AML-193 (cell line): ENCODE measurements around the gene PCDHGB1.
"Not testable (repeated sequence)": the region's sequence is repeated elsewhere in the genome, so short reads cannot be mapped to it uniquely, and the experiment has no call there.

Source experiments
- DNase-seq, 2 experiments: peaks; one replicate each; lab custom pipeline; 2025; lab: John Stamatoyannopoulos, UW

Gene PCDHGB1

DNA sequence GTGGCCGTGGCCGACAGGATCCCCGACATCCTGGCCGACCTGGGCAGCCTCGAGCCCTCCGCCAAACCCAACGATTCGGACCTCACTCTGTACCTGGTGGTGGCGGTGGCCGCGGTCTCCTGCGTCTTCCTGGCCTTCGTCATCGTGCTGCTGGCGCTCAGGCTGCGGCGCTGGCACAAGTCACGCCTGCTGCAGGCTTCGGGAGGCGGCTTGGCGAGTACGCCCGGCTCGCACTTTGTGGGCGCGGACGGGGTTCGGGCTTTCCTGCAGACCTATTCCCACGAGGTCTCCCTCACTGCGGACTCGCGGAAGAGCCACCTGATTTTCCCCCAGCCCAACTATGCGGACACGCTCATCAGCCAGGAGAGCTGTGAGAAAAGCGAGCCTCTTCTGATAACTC is 3.9 kb upstream of the PCDHGB1 start:
- DNase-seq: not testable (repeated sequence)

DNA sequence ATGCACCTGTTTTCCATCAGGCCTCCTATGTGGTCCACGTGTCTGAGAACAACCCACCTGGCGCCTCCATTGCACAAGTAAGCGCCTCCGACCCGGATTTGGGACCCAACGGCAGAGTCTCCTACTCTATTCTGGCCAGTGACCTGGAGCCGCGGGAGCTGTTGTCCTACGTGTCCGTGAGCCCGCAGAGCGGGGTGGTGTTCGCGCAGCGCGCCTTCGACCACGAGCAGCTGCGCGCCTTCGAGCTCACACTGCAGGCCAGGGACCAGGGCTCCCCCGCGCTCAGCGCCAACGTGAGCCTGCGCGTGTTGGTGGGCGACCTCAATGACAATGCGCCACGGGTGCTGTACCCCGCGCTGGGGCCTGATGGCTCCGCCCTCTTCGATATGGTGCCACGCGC is 1.7 kb downstream of the PCDHGB1 start:
- no peak for DNase-seq

DNA sequence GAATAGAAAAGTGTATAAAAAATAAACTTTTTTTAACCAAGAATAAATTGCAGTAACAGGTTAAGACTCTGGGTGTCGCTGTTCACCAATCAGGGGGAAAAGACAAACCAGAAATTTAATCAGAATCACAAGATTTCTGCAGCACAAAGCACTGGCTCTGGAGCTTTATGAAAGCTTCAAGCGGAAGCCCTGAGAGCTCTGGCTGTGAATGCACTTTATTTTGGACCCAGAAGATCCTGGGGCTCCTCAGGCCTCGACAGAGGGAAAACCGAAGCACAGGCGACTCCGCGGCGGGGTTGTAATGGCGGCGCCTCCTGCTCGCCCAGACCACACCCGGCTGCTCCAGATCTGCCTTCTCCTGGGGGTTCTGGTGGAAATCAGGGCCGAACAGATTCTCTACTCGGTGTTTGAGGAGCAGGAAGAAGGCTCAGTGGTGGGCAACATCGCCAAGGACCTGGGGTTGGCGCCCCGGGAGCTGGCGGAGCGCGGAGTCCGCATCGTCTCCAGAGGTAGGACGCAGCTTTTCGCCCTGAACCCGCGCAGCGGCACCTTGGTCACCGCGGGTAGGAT is 5.1 kb downstream of the PCDHGB1 start, which contains the start of gene PCDHGA4:
PCDHGA4 (plus strand) TSS at position 122 of the 570 bp plus-strand sequence; CDS start at position 209, 87 bp downstream.
- DNase-seq: peak in 1 of 2 experiments; percentile 7

DNA sequence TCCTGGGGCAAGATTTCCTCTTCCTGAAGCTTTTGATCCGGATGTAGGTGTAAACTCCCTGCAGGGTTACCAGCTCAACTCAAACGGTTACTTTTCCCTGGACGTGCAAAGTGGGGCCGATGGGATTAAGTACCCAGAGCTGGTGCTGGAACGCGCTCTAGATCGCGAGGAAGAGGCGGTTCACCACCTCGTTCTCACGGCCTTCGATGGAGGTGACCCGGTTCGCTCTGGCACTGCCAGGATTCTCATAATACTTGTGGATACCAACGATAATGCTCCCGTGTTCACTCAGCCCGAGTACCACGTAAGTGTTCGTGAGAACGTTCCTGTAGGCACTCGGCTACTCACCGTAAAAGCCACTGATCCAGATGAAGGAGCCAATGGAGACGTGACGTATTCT is 5.7 kb downstream of the PCDHGB1 start:
- no peak for DNase-seq

DNA sequence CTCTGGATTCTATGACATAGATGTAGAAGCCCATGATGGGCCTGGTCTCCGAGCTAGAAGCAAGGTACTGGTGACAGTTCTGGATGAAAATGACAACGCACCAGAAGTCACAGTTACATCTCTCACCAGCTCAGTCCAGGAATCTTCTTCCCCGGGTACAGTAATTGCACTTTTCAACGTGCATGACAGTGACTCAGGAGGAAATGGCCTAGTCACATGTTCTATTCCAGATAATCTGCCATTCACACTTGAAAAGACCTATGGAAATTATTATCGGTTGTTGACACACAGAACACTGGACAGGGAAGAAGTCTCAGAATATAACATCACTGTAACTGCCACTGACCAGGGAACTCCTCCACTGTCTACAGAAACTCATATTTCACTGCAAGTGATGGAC is 6.2 kb downstream of the PCDHGB1 start:
- DNase-seq: no peak

DNA sequence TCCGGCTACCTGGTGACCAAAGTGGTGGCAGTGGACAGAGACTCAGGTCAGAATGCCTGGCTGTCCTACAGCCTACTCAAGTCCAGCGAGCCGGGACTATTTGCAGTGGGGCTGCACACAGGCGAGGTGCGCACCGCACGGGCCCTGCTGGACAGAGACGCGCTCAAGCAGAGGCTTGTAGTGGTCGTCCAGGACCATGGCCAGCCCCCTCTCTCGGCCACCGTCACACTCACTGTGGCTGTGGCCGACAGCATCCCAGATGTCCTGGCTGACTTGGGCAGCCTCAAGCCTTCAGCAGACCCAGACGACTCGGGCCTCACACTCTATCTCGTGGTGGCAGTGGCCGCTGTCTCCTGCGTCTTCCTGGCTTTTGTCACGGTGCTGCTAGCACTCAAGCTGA is 7.1 kb downstream of the PCDHGB1 start:
- DNase-seq: no peak

DNA sequence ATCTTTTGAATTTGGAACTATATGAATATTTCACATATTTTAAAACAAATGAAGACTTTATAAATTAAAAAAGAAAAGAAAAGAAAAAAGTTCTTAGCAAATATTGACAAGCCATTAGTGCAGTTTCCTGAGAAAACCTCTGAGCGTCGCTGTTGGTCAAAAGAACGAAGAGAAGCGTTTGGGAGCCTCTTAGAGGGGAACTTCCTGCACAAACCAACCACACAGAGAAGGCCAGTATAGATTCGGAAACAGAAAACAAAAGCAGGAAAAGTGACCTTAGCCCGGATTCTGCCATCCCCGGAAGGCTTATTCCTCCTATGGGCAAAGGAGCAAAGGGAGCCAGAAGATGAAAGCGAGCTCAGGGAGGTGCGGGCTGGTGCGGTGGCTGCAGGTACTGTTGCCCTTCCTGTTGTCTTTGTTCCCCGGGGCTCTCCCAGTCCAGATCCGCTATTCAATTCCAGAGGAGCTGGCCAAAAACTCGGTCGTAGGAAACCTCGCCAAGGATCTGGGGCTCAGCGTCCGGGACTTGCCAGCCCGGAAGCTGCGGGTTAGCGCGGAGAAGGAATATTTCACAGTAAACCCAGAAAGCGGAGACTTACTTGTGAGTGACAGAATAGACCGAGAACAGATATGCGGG is 10.0 kb downstream of the PCDHGB1 start, which contains the start of gene PCDHGB2:
PCDHGB2 (plus strand) TSS at position 205 of the 637 bp plus-strand sequence; CDS start at position 347, 142 bp downstream.
- DNase-seq: peak; percentile 11 to 40

DNA sequence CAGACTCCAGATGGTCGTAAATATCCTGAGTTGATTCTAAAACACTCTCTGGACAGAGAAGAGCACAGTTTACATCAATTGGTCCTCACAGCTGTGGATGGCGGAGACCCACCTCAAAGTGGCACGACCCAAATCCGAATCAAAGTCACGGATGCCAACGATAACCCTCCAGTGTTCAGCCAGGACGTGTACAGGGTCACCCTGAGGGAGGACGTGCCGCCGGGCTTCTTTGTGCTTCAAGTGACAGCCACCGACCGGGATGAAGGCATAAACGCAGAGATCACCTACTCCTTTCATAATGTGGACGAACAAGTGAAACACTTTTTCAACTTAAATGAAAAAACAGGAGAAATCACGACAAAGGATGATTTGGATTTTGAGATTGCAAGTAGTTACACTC is 10.8 kb downstream of the PCDHGB1 start:
- no peak for DNase-seq

DNA sequence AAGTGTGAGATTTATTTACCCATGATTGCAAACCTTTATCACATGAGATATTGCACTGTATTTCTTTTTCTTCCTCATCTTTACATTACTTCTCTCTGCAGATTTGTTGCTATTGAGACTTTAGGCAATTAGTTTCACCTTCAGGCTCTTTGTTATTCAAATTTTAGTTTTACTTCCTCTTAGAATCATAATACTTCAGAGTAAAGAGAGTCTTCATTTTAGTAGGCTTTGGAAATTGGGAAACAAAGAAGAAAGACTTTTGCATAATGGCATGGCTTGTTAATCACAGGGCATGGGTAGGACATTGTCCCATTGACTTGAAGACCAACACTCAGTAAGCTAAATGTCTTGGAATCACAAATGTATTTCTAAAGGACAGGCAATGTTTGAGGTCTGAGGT is 12.8 kb downstream of the PCDHGB1 start:
- DNase-seq: no peak

DNA sequence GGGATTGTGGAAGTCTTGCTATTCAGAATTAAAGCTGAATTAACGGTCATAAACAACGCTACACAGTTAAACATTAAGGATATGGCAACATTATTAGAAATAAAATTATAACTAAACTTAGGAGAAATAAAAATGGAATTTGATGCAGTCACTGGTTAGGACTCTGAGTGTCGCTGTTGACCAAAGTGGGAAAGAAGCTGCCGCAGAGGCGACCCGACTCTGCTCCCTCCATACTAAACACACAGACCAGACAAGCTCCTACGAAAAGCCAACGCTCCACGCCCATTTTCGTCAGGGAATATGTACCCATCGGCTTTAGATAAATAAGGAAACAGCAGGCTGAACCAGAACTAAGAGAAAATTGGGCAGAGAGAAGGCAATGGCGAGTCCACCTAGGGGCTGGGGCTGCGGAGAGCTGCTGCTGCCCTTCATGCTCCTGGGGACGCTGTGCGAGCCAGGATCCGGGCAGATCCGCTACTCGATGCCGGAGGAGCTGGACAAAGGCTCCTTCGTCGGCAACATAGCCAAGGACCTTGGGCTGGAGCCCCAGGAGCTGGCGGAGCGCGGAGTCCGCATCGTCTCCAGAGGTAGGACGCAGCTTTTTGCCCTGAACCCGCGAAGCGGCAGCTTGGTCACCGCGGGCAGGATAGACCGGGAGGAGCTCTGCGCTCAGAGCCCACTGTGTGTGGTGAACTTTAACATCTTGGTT is 14.2 kb downstream of the PCDHGB1 start, which contains the start of gene PCDHGA5:
PCDHGA5 (plus strand) TSS at position 211 of the 709 bp plus-strand sequence; CDS start at position 380, 169 bp downstream.
- no peak for DNase-seq

DNA sequence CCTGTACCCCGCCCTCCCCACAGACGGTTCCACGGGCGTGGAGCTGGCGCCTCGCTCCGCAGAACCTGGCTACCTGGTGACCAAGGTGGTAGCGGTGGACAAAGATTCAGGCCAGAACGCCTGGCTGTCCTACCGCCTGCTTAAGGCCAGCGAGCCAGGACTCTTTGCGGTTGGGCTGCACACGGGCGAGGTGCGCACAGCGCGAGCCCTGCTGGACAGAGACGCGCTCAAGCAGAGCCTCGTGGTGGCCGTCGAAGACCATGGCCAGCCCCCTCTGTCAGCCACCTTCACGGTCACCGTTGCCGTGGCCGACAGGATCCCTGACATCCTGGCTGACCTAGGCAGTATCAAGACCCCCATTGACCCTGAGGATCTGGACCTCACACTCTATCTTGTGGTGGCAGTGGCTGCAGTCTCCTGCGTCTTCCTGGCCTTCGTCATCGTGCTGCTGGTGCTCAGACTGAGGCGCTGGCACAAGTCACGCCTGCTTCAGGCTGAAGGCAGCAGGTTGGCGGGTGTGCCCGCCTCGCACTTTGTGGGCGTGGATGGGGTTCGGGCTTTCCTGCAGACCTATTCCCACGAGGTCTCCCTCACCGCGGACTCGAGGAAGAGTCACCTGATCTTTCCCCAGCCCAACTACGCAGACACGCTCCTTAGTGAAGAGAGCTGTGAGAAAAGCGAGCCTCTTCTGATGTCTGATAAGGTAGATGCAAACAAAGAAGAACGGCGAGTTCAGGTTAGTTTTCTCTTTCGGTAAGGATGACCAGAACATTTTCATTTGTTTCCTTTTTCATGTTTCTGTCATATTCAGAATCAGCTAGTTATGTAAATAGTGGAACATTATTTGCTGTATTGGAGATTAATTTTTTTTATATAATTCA is 16.4 kb downstream of the PCDHGB1 start:
- no peak for DNase-seq

DNA sequence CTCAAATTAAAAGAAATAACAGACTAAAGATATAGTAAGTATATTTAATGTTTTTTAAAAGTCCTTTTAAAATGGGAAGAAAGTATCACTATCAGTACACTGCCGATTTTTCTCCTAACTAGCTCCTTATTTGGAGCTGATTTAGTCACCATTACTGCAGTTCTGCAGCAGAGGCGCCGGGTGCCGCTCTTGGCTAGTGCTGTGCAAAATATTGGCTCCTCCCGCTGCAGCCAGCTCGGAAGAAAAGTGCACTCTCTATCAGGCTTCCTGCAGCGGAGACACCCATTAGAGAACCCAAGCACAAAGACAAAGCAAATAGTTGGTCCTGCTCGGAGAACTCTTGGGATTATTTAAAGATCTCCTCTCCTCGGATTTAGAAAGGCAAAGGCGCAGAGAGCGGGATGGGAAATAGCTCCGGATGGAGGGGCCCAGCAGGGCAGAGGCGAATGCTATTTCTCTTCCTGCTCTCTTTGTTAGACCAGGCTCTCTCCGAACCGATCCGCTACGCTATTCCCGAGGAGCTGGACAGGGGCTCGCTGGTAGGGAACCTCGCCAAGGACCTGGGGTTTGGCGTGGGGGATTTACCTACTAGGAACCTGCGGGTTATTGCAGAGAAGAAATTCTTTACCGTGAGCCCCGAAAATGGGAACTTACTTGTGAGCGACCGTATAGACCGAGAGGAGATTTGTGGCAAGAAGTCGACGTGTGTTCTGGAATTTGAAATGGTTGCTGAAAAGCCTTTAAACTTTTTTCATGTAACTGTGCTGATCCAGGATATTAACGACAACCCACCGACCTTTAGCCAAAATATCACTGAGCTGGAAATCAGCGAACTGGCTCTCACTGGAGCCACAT is 20.3 kb downstream of the PCDHGB1 start, which contains the start of gene PCDHGB3:
PCDHGB3 (plus strand) TSS at position 249 of the 855 bp plus-strand sequence; CDS start at position 402, 153 bp downstream.
- no peak for DNase-seq

DNA sequence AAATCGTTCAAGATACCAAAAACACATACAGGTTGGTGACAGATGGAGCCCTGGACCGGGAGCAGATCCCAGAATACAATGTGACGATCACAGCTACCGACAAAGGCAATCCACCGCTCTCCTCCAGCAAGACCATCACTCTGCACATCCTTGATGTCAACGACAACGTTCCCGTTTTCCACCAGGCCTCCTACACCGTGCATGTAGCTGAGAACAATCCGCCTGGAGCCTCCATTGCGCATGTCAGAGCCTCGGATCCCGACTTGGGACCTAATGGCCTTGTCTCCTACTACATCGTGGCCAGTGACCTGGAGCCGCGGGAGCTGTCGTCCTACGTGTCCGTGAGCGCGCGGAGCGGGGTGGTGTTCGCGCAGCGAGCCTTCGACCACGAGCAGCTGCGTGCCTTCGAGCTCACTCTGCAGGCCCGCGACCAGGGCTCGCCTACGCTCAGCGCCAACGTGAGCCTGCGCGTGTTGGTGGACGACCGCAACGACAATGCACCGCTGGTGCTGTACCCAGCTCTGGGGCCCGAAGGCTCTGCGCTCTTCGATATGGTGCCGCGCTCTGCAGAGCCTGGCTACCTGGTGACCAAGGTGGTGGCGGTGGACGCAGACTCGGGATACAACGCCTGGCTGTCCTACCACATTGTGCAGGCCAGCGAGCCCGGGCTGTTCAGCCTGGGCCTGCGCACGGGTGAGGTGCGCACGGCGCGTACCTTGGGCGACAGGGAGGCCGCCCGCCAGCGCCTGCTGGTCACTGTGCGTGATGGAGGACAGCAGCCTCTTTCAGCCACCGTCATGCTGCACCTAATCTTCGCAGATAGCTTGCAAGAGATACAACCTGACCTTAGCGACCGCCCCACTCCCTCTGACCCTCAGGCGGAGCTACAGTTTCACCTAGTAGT is 21.9 kb downstream of the PCDHGB1 start:
- no peak for DNase-seq

DNA sequence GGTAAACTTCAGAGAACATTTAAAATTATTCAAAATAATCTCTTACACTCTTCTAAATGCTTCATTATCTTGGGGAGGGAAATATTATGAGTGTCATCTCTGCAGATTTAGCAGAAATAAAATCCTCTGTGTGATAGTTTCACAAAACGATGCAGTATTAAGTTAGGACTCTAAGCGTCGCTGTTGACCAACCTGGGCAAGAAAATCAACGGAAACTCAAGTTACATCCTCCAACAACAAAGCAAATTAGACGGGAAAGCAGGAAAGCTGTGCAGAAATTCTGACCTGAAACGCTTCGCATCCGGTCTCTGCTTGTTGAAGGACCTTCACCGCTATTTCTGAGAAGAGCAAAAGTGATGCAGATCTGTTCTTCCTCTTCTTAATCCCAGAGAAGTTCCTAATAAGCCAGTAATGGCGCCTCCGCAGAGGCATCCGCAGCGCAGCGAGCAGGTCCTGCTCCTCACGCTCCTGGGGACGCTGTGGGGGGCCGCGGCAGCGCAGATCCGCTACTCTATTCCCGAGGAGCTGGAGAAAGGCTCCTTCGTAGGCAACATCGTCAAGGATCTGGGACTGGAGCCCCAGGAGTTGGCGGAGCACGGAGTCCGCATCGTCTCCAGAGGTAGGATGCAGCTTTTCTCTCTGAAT is 23.9 kb downstream of the PCDHGB1 start, which contains the start of gene PCDHGA6:
PCDHGA6 (plus strand) TSS at position 219 of the 645 bp plus-strand sequence; CDS start at position 412, 193 bp downstream.
- DNase-seq: no peak

DNA sequence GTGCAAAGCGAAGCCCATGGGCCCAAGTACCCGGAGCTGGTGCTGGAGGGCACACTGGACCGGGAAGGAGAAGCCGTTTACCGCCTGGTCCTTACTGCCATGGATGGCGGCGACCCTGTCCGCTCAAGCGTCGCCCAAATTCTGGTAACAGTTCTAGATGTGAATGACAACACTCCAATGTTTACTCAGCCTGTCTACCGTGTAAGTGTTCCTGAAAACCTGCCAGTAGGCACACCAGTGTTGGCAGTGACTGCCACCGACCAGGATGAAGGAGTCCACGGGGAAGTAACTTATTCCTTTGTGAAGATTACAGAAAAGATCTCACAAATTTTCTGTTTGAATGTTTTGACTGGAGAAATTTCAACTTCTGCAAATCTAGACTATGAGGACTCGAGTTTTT is 24.7 kb downstream of the PCDHGB1 start:
- DNase-seq: no peak

DNA sequence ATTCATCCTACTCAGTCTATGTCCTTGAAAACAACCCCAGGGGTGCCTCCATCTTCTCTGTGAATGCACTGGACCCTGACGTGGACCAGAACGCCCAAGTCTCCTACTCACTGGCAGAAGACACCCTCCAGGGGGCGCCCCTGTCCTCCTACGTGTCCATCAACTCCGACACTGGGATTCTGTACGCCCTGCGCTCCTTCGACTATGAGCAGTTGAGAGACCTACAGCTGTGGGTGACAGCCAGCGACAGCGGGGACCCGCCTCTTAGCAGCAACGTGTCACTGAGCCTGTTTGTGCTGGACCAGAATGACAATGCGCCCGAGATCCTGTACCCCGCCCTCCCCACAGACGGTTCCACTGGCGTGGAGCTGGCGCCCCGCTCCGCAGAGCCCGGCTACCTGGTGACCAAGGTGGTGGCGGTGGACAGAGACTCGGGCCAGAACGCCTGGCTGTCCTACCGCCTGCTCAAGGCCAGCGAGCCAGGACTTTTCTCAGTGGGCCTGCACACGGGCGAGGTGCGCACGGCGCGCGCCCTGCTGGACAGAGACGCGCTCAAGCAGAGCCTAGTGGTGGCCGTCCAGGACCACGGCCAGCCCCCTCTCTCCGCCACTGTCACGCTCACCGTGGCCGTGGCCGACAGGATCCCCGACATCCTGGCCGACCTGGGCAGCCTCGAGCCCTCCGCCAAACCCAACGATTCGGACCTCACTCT is 25.7 kb downstream of the PCDHGB1 start:
- not testable (repeated sequence) for DNase-seq

DNA sequence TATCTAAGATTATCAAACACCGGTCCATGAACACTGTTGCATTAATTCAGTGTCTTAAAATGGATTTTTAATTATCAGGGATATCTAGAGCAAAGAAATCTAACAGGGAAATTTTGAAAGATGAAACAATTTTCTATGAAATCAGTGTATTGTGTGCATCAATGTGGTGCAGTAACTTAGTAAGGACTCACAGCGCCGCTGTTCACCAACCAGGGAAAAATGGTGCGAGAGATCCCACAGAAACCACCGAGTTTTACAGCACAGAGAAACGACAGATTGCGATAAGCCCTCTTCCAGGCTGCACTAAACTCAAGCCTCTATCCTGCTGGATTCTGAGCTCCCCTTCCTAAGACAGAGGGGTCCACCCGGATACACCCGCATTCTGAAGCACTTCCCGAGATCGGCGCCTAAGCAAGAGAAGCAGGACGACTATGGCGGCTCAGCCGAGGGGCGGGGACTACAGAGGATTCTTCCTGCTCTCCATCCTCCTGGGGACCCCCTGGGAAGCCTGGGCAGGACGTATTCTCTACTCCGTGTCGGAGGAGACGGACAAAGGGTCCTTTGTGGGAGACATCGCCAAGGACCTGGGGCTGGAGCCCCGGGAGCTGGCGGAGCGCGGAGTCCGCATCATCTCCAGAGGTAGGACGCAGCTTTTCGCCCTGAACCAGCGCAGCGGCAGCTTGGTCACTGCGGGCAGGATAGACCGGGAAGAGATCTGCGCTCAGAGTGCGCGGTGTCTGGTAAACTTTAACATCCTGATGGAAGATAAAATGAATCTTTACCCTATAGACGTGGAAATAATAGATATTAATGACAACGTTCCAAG is 32.8 kb downstream of the PCDHGB1 start, which contains the start of gene PCDHGA7:
PCDHGA7 (plus strand) TSS at position 274 of the 826 bp plus-strand sequence; CDS start at position 432, 158 bp downstream.
- no peak for DNase-seq
